Prostate gland (tissue), 2 donors: ENCODE data around the gene TRIO. TPM values are rescaled to one million over a fixed set of nuclear protein-coding genes. Genes with fewer than 3 reads are reported as not detected.

Source experiments
- DNase-seq: peaks from one replicate; pipeline ENCODE4 v3.0.0-alpha.2; 2019; ENCODE audit warnings: low spot score
- H3K27ac ChIP-seq, 2 donors: fragments of 200-600 bp; sonication (generic); 2 replicates each; pipeline ENCODE4 v1.5.1; 2017 to 2019
- H3K27me3 ChIP-seq: fragments of 200-600 bp; sonication (generic); replicated peaks from 2 replicates; pipeline ENCODE4 v1.5.1; 2019; ENCODE audit not compliant: insufficient read depth
- H3K36me3 ChIP-seq, 2 donors: fragments of 200-600 bp; sonication (generic); 1 replicate in 1 of 2; 2 replicates in 1 of 2; pipeline versions ENCODE4 v1.5.1 to v1.8.1; 2017 to 2019
- H3K4me1 ChIP-seq: fragments of 200-600 bp; sonication (generic); replicated peaks from 2 replicates; pipeline ENCODE4 v1.5.1; 2019
- H3K4me3 ChIP-seq, 2 donors: fragments of 200-600 bp; sonication (generic); 2 replicates each; pipeline ENCODE4 v1.5.1; 2017 to 2019
- H3K9me3 ChIP-seq: fragments of 200-600 bp; sonication (generic); 2 replicates; pipeline ENCODE4 v1.5.1; 2017
- POLR2A ChIP-seq: fragments of 450-650 bp; IDR thresholded peaks from one replicate; pipeline ENCODE4 v1.6.1; 2016; ENCODE audit warnings: antibody characterized with exemption, mild to moderate bottlenecking
- POLR2AphosphoS5 ChIP-seq: sonication (generic); formaldehyde crosslinking; IDR thresholded peaks from one replicate; pipeline ENCODE4 v1.6.1; 2017; ENCODE audit warnings: antibody characterized with exemption
- WGBS: methylation state at CpG from one replicate; pipeline ENCODE4 v1.1.5; 2018; 5-methylcytosine and 5-hydroxymethylcytosine counted together
- intact Hi-C: fragments of 100-400 bp; cut with DNase I; formaldehyde crosslinking; loops from one replicate; pipeline ENCODE4 v1.14.2; 2022
- total RNA-seq, 2 donors: library from RNA; depleted of rRNA; stranded (reverse); fragments of >200 nt; gene quantifications; one replicate each; pipeline ENCODE4 v1.1.0, GENCODE V29; 2016
- TF ChIP-seq, protein P1 (sequence below), 4 experiments: fragments of 200-600 bp in 2 of 4; fragments of 450-650 bp in 2 of 4; sonication (generic) in 2 of 4; IDR thresholded peaks; 1 replicate in 3 of 4; 2 replicates in 1 of 4; pipeline ENCODE4 v1.5.1; 2016 to 2019; ENCODE audit warnings: antibody characterized with exemption in 4 of 4, mild to moderate bottlenecking in 2 of 4, moderate library complexity in 2 of 4

Gene TRIO
- total RNA-seq, 2 donors from 2014 or later = 90.3 to 197 TPM

DNA sequence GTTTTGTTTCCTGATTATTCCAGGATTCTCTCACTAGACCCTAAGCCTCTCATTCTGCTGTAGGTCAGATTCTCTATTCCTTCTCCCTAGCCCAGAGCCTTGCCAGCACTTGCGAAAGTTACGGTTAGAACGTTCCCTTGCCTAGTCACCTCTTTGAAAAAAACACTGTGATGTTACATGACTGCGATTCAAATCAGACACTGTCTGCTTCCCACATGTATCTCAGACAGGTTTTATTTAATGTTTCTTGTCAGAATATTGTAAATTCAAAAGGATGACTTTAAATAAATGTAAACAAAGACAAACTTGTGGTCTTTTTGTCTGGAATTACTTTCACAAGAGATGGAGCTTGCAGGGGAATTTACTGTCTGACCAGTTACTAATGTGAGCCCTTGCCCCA is 322.0 kb downstream of the TRIO start:
- TF ChIP-seq POLR2A (no peak), POLR2AphosphoS5 (no peak)
- TF ChIP-seq, protein P1, sequence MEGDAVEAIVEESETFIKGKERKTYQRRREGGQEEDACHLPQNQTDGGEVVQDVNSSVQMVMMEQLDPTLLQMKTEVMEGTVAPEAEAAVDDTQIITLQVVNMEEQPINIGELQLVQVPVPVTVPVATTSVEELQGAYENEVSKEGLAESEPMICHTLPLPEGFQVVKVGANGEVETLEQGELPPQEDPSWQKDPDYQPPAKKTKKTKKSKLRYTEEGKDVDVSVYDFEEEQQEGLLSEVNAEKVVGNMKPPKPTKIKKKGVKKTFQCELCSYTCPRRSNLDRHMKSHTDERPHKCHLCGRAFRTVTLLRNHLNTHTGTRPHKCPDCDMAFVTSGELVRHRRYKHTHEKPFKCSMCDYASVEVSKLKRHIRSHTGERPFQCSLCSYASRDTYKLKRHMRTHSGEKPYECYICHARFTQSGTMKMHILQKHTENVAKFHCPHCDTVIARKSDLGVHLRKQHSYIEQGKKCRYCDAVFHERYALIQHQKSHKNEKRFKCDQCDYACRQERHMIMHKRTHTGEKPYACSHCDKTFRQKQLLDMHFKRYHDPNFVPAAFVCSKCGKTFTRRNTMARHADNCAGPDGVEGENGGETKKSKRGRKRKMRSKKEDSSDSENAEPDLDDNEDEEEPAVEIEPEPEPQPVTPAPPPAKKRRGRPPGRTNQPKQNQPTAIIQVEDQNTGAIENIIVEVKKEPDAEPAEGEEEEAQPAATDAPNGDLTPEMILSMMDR (IDR thresholded peaks at IDR 0.05) = no peak
- peaks cover 5% of the 10 kb centered on the region for H3K4me1 ChIP-seq
- H3K36me3 ChIP-seq = peaks cover 4 to 12% of the 10 kb centered on the region in 2 donors
- 56% methylated on average over 4 of the region's 4 CpGs for WGBS
- H3K27ac ChIP-seq = no peak overlapping the region
- no peak overlapping the region for H3K4me3 ChIP-seq
- intact Hi-C loops = no loop called here
- H3K9me3 ChIP-seq = no peaks in the 10 kb centered on the region
- H3K27me3 ChIP-seq = no peaks in the 10 kb centered on the region
- DNase-seq = no peak

DNA sequence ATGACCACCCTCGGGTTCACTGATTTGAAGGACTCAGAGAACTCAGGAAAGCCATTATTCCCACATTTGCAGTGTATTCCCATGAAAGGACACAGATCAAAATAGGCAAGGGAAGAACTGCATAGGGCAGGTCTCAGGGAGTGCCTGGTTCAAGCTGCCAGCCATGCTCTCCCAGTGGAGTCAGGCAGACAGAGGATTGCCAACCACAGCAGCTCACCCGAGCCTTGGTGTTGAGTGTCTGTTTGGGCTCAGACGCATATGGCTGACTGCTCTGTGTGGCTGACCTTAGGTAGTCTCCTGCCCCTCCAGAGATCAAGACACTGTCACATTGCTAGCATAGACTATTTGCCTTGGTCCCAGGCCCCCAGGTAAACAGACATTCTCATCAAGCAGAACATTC is 322.6 kb downstream of the TRIO start:
- H3K4me1 ChIP-seq = peaks cover 5% of the 10 kb centered on the region
- TF ChIP-seq, protein P1 (IDR thresholded peaks at IDR 0.05) = no peak
- H3K9me3 ChIP-seq = no peaks in the 10 kb centered on the region
- DNase-seq = no peak
- WGBS = 89% methylated on average over 3 of the region's 3 CpGs
- H3K36me3 ChIP-seq = peaks cover 4 to 12% of the 10 kb centered on the region in 2 donors
- H3K27ac ChIP-seq = no peak overlapping the region
- no peaks in the 10 kb centered on the region for H3K27me3 ChIP-seq
- intact Hi-C loops = no loop called here
- H3K4me3 ChIP-seq = no peak overlapping the region

DNA sequence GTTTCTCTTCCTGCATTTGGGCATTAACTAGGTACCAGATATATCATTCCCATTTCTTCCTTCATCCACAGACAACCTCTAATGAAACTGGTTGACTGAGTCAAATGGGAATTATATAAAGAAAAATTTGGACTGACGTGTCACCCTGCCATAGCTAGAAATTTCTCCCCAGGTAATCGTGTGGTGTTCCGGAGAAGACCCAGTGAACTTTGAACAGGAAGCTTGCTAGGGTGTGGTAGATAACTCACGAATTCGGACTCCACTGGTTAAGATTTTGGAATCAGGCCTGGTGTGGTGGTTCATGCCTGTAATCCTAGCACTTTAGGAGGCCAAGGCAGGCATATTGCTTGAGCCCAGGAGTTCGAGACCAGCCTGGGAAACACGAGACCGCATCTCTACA is 324.1 kb downstream of the TRIO start:
- WGBS = 93% methylated on average over 8 of the region's 8 CpGs
- H3K4me1 ChIP-seq = peaks cover 5% of the 10 kb centered on the region
- DNase-seq = no peak
- peaks cover 4 to 5% of the 10 kb centered on the region in 2 donors for H3K36me3 ChIP-seq
- no peak overlapping the region for H3K27ac ChIP-seq
- TF ChIP-seq, protein P1 (IDR thresholded peaks at IDR 0.05) = no peak
- TF ChIP-seq POLR2AphosphoS5 (no peak), POLR2A (no peak)
- no peak overlapping the region for H3K4me3 ChIP-seq
- intact Hi-C loops = no loop called here
- H3K9me3 ChIP-seq = no peaks in the 10 kb centered on the region
- no peaks in the 10 kb centered on the region for H3K27me3 ChIP-seq

DNA sequence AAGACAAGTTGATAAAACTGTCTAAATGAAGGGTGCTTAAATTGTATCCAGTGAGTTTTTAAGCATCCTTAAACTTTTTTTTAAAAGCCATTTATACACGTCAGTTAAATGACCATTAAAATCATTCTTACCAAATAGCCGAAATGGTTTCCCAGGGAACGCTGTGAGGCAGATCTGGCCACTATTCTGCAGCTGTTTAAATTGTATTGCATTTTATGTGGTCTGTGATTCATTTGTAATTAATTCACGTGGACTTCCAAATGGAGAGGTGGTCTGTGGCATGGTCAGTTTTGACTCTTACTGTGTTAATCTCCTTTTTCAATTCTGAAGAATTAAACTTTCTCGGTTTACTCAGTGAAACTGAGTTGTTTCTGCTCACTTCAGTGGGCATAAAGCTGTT is 324.7 kb downstream of the TRIO start:
- TF ChIP-seq POLR2AphosphoS5 (no peak), POLR2A (no peak)
- TF ChIP-seq, protein P1 (IDR thresholded peaks at IDR 0.05) = no peak
- DNase-seq = no peak
- 68% methylated on average over 5 of the region's 5 CpGs for WGBS
- Histone ChIP-seq H3K4me3 (no peak overlapping the region), H3K4me1 (peaks cover 5% of the 10 kb centered on the region), H3K27me3 (no peaks in the 10 kb centered on the region), H3K36me3 (peaks cover 0 to under 1% of the 10 kb centered on the region in 2 donors), H3K27ac (no peak overlapping the region), H3K9me3 (no peaks in the 10 kb centered on the region)
- intact Hi-C loops = no loop called here

DNA sequence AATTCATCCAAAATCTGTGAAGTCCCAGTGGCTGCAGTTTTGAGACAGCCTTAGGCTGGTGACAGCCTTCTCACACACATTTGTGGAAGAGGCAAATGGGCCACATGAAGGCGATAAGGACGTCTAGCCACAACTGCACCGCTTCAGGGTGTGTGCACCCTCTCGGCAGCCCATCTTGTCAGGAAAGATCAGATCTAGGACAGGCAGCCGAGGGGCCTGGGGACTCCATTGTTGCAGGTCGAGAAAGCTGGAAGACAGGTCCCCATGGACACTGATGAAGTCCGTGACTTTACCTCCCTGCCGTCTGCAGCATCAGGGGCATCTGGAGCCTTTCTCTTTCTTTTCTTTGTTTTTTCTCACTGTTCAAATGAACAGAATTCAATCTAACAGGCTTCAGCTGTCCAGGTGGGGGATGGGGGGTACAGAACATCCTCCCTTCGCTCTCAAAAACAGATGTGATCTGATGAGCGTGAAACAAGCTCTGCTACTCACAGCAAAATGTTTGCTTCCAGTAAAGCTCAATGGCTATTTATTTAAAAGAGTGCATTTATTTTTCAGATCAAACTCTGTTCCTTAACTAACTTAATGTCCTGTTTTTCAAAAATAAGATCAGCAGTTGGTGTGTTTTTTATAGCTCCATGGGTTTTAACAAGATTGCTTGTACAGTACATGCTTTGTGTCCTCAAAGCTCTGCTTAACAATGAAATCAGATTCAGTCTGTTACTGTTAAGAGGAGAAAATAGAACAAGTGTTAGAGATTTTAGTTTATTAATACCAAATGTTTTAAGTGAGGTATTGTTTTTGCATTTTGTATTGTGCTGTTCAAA is 326.6 kb downstream of the TRIO start:
- Histone ChIP-seq H3K4me3 (no peak overlapping the region), H3K27ac (no peak overlapping the region), H3K9me3 (no peaks in the 10 kb centered on the region), H3K36me3 (no peaks in the 10 kb centered on the region), H3K27me3 (no peaks in the 10 kb centered on the region), H3K4me1 (no peaks in the 10 kb centered on the region)
- intact Hi-C loops = no loop called here
- TF ChIP-seq POLR2AphosphoS5 = no peak
- TF ChIP-seq POLR2A = no peak
- TF ChIP-seq, protein P1 (IDR thresholded peaks at IDR 0.05) = no peak
- DNase-seq = no peak
- 72% methylated on average over 10 of the region's 10 CpGs for WGBS
